A673 (cell line): Measurements from ENCODE around the gene AK3. TPM values are rescaled to one million over a fixed set of nuclear protein-coding genes. Genes with fewer than 3 reads are reported as not detected.

Source experiments
- BruUV-seq: library from RNA; stranded (reverse); fragments of 400-500 nt; replicated peaks from 2 replicates; lab custom pipeline; 2021; lab: Mats Ljungman, UMichigan
- CTCF ChIA-PET: fragments of 300-600 bp; sonication (Branson Sonifier 250); formaldehyde crosslinking; loops from one replicate; lab custom pipeline; 2022; ENCODE audit warnings: antibody characterized with exemption; lab: Charles Lee
- POLR2A ChIA-PET: fragments of 300-600 bp; sonication (Branson Sonifier 250); formaldehyde crosslinking; loops from one replicate; lab custom pipeline; 2022; ENCODE audit warnings: antibody characterized with exemption; ENCODE audit not compliant: low non-redundant PET; lab: Charles Lee
- DNase-seq: peaks from one replicate; pipeline ENCODE4 v3.0.0-alpha.2; 2015; ENCODE audit warnings: low spot score
- H3K27ac ChIP-seq: fragments of 200-600 bp; sonication (generic); 2 replicates; pipeline ENCODE4 v1.5.1; 2016; ENCODE audit warnings: mixed run types, low read depth, mild to moderate bottlenecking, mixed read lengths, antibody characterized with exemption, low read length; ENCODE audit not compliant: poor library complexity, severe bottlenecking
- H3K27me3 ChIP-seq: fragments of 200-600 bp; sonication (generic); replicated peaks from 2 replicates; pipeline ENCODE4 v1.6.1; 2017; ENCODE audit warnings: mixed run types, low read depth, mild to moderate bottlenecking, mixed read lengths, antibody characterized with exemption, low read length; ENCODE audit not compliant: insufficient read depth, poor library complexity
- H3K36me3 ChIP-seq: fragments of 200-600 bp; sonication (generic); 2 replicates; pipeline ENCODE4 v1.6.1; 2016; ENCODE audit warnings: mixed run types, mild to moderate bottlenecking, mixed read lengths, antibody characterized with exemption, low read length; ENCODE audit not compliant: insufficient read depth, poor library complexity, severe bottlenecking
- H3K4me1 ChIP-seq: fragments of 200-600 bp; sonication (generic); 2 replicates; pipeline ENCODE4 v1.6.1; 2017; ENCODE audit warnings: mixed run types, mild to moderate bottlenecking, mixed read lengths, antibody characterized with exemption, low read length; ENCODE audit not compliant: insufficient read depth, poor library complexity, severe bottlenecking
- H3K4me3 ChIP-seq: fragments of 200-600 bp; sonication (generic); 2 replicates; pipeline ENCODE4 v1.5.1; 2016; ENCODE audit warnings: low read depth, mixed run types, mild to moderate bottlenecking, mixed read lengths, low read length; ENCODE audit not compliant: poor library complexity, severe bottlenecking
- H3K9me3 ChIP-seq: fragments of 200-600 bp; sonication (generic); 2 replicates; pipeline ENCODE4 v1.6.1; 2016; ENCODE audit warnings: mixed run types, low read depth, mild to moderate bottlenecking, mixed read lengths, antibody characterized with exemption, low read length; ENCODE audit not compliant: poor library complexity, severe bottlenecking
- EZH2 ChIP-seq: fragments of 200-600 bp; sonication (generic); IDR thresholded peaks from 2 replicates; pipeline ENCODE4 v1.6.1; 2017; ENCODE audit warnings: borderline replicate concordance, low read depth, mild to moderate bottlenecking, mixed read lengths, antibody characterized with exemption, low read length; ENCODE audit not compliant: poor library complexity, severe bottlenecking
- intact Hi-C: fragments of 100-400 bp; cut with micrococcal nuclease; formaldehyde crosslinking; loops from one replicate; pipeline ENCODE4 v1.10.0; 2022; ENCODE audit not compliant: unreplicated experiment
- total RNA-seq: library from RNA; stranded (reverse); gene quantifications from 2 replicates; pipeline ENCODE4 v1.2.3, GENCODE V29; 2021
- TF ChIP-seq, protein P1 (sequence below): fragments of 300-800, 200-600 bp; sonication (generic); conservative IDR thresholded peaks from 2 replicates; pipeline ENCODE4 v1.5.1; 2017; ENCODE audit warnings: low read depth, mild to moderate bottlenecking, antibody characterized with exemption, low read length, moderate library complexity, mixed read lengths

The AK3 gene
- total RNA-seq, 1 experiment from 2014 or later: 93.1 TPM

- H3K4me3 ChIP-seq: peak overlapping the region; percentile 98
- H3K27me3 ChIP-seq: no peaks in the 10 kb centered on the region
- TF ChIP-seq EZH2: no peak
- TF ChIP-seq, protein P1, sequence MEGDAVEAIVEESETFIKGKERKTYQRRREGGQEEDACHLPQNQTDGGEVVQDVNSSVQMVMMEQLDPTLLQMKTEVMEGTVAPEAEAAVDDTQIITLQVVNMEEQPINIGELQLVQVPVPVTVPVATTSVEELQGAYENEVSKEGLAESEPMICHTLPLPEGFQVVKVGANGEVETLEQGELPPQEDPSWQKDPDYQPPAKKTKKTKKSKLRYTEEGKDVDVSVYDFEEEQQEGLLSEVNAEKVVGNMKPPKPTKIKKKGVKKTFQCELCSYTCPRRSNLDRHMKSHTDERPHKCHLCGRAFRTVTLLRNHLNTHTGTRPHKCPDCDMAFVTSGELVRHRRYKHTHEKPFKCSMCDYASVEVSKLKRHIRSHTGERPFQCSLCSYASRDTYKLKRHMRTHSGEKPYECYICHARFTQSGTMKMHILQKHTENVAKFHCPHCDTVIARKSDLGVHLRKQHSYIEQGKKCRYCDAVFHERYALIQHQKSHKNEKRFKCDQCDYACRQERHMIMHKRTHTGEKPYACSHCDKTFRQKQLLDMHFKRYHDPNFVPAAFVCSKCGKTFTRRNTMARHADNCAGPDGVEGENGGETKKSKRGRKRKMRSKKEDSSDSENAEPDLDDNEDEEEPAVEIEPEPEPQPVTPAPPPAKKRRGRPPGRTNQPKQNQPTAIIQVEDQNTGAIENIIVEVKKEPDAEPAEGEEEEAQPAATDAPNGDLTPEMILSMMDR: no peak
- POLR2A ChIA-PET: no interaction called here
- CTCF ChIA-PET: interaction anchor here (0.7 kb wide), 1 partner anchor 9 kb away, joined by 3 read pairs; no protein-coding TSS in a partner anchor
- peak; percentile 55 for DNase-seq
- peak overlapping the region; percentile 93 for H3K27ac ChIP-seq
- intact Hi-C loops: loop anchor here (2.0 to 10.0 kb wide), 4 partner anchors 52 to 136 kb away; partner anchors contain the start of gene RCL1
- no TSS peak for BruUV-seq
- no peaks in the 10 kb centered on the region for H3K9me3 ChIP-seq
- H3K4me1 ChIP-seq: peaks cover 19% of the 10 kb centered on the region
- H3K36me3 ChIP-seq: no peaks in the 10 kb centered on the region
Measured at GRCh38 chr9:4740388-4740637, 689 bp downstream of the AK3 start.

GRCh38 chr9:4739587-4740387, 1.2 kb downstream of the AK3 start:
- Histone ChIP-seq H3K9me3 (no peaks in the 10 kb centered on the region), H3K27me3 (no peaks in the 10 kb centered on the region), H3K36me3 (no peaks in the 10 kb centered on the region), H3K4me1 (peaks cover 19% of the 10 kb centered on the region), H3K27ac (peak overlapping the region; percentile 93), H3K4me3 (peak overlapping the region; percentile 98)
- TF ChIP-seq EZH2: no peak
- TF ChIP-seq, protein P1: no peak
- intact Hi-C loops: loop anchor here (2.0 to 10.0 kb wide), 4 partner anchors 53 to 135 kb away; partner anchors contain the start of gene RCL1
- POLR2A ChIA-PET: no interaction called here
- no peak for DNase-seq
- TSS peak; percentile 66 for BruUV-seq
- CTCF ChIA-PET: no interaction called here

DNA sequence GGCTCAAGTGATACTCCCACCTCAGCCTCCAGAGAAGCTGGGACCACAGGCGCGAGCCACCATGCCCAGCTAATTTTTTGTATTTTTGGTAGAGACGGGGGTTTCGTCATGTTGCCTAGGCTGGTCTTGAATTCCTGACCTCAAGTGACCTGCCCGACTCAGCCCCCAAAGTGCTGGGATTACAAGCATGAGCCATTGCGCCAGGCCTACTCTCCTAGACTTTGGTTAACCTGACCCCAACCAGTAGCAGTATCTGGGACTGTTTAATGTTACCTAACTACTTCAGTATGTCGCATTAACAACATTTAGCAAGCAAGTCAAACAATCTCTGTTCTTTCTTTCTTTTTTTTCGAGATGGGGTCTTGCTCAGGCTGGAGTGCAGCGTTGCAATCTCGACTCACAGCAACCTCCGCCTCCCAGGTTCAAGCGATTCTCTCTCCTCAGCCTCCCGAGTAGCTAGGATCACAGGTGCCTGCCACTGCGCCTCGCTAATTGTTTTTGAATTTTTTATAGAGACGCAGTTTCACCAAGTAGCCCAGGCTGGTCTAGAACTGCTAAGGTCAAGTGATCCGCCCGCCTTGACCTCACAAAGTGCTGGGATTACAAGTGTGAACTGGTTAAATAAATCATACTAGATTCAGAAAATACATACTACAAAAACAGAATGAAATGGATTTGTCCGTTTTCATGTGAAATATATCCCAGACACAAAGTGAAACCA, 2.0 kb downstream of the AK3 start:
- Histone ChIP-seq H3K36me3 (no peaks in the 10 kb centered on the region), H3K9me3 (no peaks in the 10 kb centered on the region), H3K27ac (peak overlapping the region; percentile 93), H3K4me1 (peaks cover 19% of the 10 kb centered on the region), H3K27me3 (no peaks in the 10 kb centered on the region), H3K4me3 (peak overlapping the region; percentile 98)
- DNase-seq: no peak
- POLR2A ChIA-PET: no interaction called here
- TF ChIP-seq, protein P1: no peak
- TF ChIP-seq EZH2: no peak
- CTCF ChIA-PET: no interaction called here
- intact Hi-C loops: no loop called here
- no TSS peak for BruUV-seq
